DND-41 (cell line): ENCODE measurements around the gene PSMD2.
A peak's percentile ranks its signal among the peaks of the same experiment; 100 is the strongest.

ENCODE experiments used
- ATAC-seq: fragments of 200-7000 bp; cut with Tn5 transposase; 3 replicates; pipeline ENCODE4 v1.9.1; 2021; ENCODE audit warnings: low read depth; ENCODE audit not compliant: insufficient read depth
- DNase-seq: peaks from one replicate; pipeline ENCODE4 v3.0.0-alpha.2; 2020
- H2AFZ ChIP-seq: 2 replicates; pipeline ENCODE4 v1.6.0; 2012; ENCODE audit warnings: low read depth, low read length
- H3K27ac ChIP-seq: 2 replicates; pipeline ENCODE4 v1.5.1; 2012; ENCODE audit warnings: low read length, inconsistent platforms
- H3K27me3 ChIP-seq: fragments of 200-600 bp; sonication (generic); 2 replicates; pipeline ENCODE4 v1.6.0; 2012; ENCODE audit warnings: low read length, mild to moderate bottlenecking, inconsistent platforms; ENCODE audit not compliant: insufficient read depth, poor library complexity
- H3K36me3 ChIP-seq: 2 replicates; pipeline ENCODE4 v1.5.1; 2012; ENCODE audit warnings: low read length, inconsistent platforms; ENCODE audit not compliant: insufficient read depth
- H3K4me1 ChIP-seq: 2 replicates; pipeline ENCODE4 v1.5.1; 2012; ENCODE audit warnings: mild to moderate bottlenecking, low read length; ENCODE audit not compliant: insufficient read depth
- H3K4me2 ChIP-seq: 2 replicates; pipeline ENCODE4 v1.6.0; 2012; ENCODE audit warnings: mild to moderate bottlenecking, moderate library complexity, low read length, inconsistent platforms; ENCODE audit not compliant: insufficient read depth
- H3K4me3 ChIP-seq, 2 experiments: fragments of 200-600 bp in 1 of 2; shearing (Covaris generic) in 1 of 2; 2 replicates each; pipeline ENCODE4 v1.5.1; 2012 to 2016; ENCODE audit warnings: inconsistent platforms in 2 of 2, low read length in 2 of 2, mild to moderate bottlenecking in 2 of 2, low read depth in 1 of 2, moderate library complexity in 1 of 2
- H3K79me2 ChIP-seq: 2 replicates; pipeline ENCODE4 v1.6.0; 2012; ENCODE audit warnings: low read length, inconsistent platforms; ENCODE audit not compliant: insufficient read depth
- H3K9ac ChIP-seq: 2 replicates; pipeline ENCODE4 v1.6.0; 2012; ENCODE audit warnings: low read depth, mild to moderate bottlenecking, inconsistent platforms, low read length, moderate library complexity
- H3K9me3 ChIP-seq: 2 replicates; pipeline ENCODE4 v1.5.1; 2012; ENCODE audit warnings: low read length, moderate library complexity, mild to moderate bottlenecking, inconsistent platforms; ENCODE audit not compliant: insufficient read depth, severe bottlenecking
- H4K20me1 ChIP-seq: 2 replicates; pipeline ENCODE4 v1.6.0; 2012; ENCODE audit warnings: low read length; ENCODE audit not compliant: insufficient read depth
- CTCF ChIP-seq: IDR thresholded peaks from 2 replicates; pipeline ENCODE4 v1.5.1; 2012; ENCODE audit warnings: borderline replicate concordance, low read length, moderate library complexity, mild to moderate bottlenecking; ENCODE audit not compliant: poor library complexity, severe bottlenecking; ENCODE audit errors: extremely low read depth
- EZH2 ChIP-seq: IDR thresholded peaks from 3 replicates; pipeline ENCODE4 v1.6.1; 2012; ENCODE audit warnings: borderline replicate concordance, low read depth, mild to moderate bottlenecking, moderate library complexity, low read length, inconsistent platforms; ENCODE audit not compliant: severe bottlenecking

PSMD2 gene

GRCh38 chr3:184298759-184299487, at the start of gene PSMD2:
Gene PSMD2 (plus strand): TSS chr3:184299241. CDS start chr3:184299267, 26 bp downstream.
- H3K27ac ChIP-seq: peak within 1 kb of the TSS; percentile 81
- H3K4me3 ChIP-seq: peak within 1 kb of the TSS; percentile 51 to 92
- H3K4me1 ChIP-seq: peaks cover 34% of the 10 kb centered on the region
- TF ChIP-seq EZH2 (no peak), CTCF (no peak)
- peak within 1 kb of the TSS; percentile 81 for H3K4me2 ChIP-seq
- H2AFZ ChIP-seq: peak within 1 kb of the TSS; percentile 92
- no peaks in the 10 kb centered on the region for H3K27me3 ChIP-seq
- peaks cover 47% of the 10 kb centered on the region for H3K36me3 ChIP-seq
- H3K9ac ChIP-seq: peak within 1 kb of the TSS; percentile 81
- peaks cover 45% of the 10 kb centered on the region for H3K79me2 ChIP-seq
- peak; percentile 97 for ATAC-seq
- peaks cover 28% of the 10 kb centered on the region; the same call in 1 of the 2 replicates for H4K20me1 ChIP-seq
- DNase-seq: peak; percentile 98
- no peaks in the 10 kb centered on the region for H3K9me3 ChIP-seq

- H3K79me2 ChIP-seq: peaks cover 39% of the 10 kb centered on the region
- DNase-seq (peak; percentile 97), ATAC-seq (peak; percentile 87)
- peak within 1 kb of the TSS; percentile 90 for H3K27ac ChIP-seq
- H3K36me3 ChIP-seq: peaks cover 21% of the 10 kb centered on the region
- TF ChIP-seq EZH2 (no peak), CTCF (peak; percentile 65)
- peaks cover 5% of the 10 kb centered on the region; the same call in 1 of the 2 replicates for H4K20me1 ChIP-seq
- H3K9me3 ChIP-seq: no peaks in the 10 kb centered on the region
- H3K4me1 ChIP-seq: peaks cover 34% of the 10 kb centered on the region
- no peaks in the 10 kb centered on the region for H3K27me3 ChIP-seq
- H3K4me3 ChIP-seq: peak within 1 kb of the TSS; percentile 96 to 100
- H3K9ac ChIP-seq: peak within 1 kb of the TSS; percentile 76
- H2AFZ ChIP-seq: peak within 1 kb of the TSS; percentile 96
- peak within 1 kb of the TSS; percentile 89 for H3K4me2 ChIP-seq
Observed at GRCh38 chr3:184249412-184250166, 49.5 kb upstream of the PSMD2 start, which contains the start of gene EEF1AKMT4. Gene EEF1AKMT4 (plus strand): TSS chr3:184249672. CDS start chr3:184249695, 23 bp downstream.

DNA sequence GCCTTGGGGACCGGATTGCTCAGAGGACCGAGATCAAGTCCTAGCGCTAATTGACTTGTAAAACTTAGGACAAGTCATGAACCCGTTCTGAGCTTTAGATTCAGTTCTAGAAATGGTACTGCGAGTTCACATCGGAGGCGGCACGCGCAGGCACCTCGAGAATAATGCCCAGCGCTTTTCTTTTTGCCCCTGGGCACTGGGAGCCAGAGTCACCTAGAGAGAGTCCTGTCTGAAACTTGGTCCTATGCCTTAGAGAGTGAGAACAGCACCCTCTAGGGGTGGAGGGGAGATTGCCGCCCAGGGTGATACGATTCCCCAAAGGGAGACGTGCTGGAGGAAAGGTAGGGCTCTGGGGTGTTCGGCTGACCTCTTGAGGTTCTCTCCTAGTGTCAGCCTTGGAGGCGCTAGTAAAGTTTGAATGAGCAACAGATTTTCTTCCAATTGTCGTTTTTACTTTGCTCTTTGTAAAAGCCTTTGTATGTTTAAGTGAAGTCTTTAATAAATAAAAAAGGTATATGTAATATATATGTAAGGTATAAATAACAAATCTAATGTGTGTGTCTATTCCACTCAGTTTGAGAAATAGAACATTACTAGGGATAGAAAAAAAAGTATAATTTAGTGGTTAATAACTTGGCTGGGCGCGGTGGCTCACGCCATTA, 48.7 kb upstream of the PSMD2 start:
- peak overlapping the region; percentile 76 for H3K9ac ChIP-seq
- peak; percentile 76 for ATAC-seq
- H3K36me3 ChIP-seq: peaks cover 14% of the 10 kb centered on the region
- no peaks in the 10 kb centered on the region for H3K27me3 ChIP-seq
- H3K9me3 ChIP-seq: no peaks in the 10 kb centered on the region
- H3K79me2 ChIP-seq: peaks cover 39% of the 10 kb centered on the region
- peak; percentile 92 for DNase-seq
- H3K4me1 ChIP-seq: peaks cover 34% of the 10 kb centered on the region
- peak overlapping the region; percentile 89 for H3K4me2 ChIP-seq
- TF ChIP-seq EZH2 (no peak), CTCF (peak; percentile 99)
- H2AFZ ChIP-seq: peak overlapping the region; percentile 96
- peak overlapping the region; percentile 90 for H3K27ac ChIP-seq
- H4K20me1 ChIP-seq: no peaks in the 10 kb centered on the region; the same call in 1 of the 2 replicates
- H3K4me3 ChIP-seq: peak overlapping the region; percentile 96 to 100
